ENCODE data around the gene PODXL2. TPM values are rescaled to one million over a fixed set of nuclear protein-coding genes. Genes with fewer than 3 reads are reported as not detected.
"Not testable (repeated sequence)": the region's sequence is repeated elsewhere in the genome, so short reads cannot be mapped to it uniquely, and the experiment has no call there.

The PODXL2 gene
- polyA plus RNA-seq, 1 experiment: 3.4 TPM

GRCh38 chr3:127598841-127599570 lies 30.0 kb upstream of the PODXL2 start:
- Histone ChIP-seq H3K4me3 (ENCODE audit: low read depth, low read length) (peak overlapping the region; percentile 58), H3K36me3 (ENCODE audit: control insufficient read depth, insufficient read depth, low read length) (no peaks in the 10 kb centered on the region), H3K27me3 (ENCODE audit: control insufficient read depth, insufficient read depth, low read length) (no peaks in the 10 kb centered on the region)
- ChIA-PET CTCF (interaction anchor here (0.6 to 1.6 kb wide), 3 partner anchors 9 to 24 kb away, joined by 3 to 6 read pairs (median 3); partner anchors contain the start of gene TPRA1), POLR2A (no interaction called here)
- no peak for TF ChIP-seq CTCF (IDR thresholded peaks at IDR 0.05; ENCODE audit: insufficient read depth, low read depth, low read length)
- DNase-seq (ENCODE audit: low read depth): no peak

DNA sequence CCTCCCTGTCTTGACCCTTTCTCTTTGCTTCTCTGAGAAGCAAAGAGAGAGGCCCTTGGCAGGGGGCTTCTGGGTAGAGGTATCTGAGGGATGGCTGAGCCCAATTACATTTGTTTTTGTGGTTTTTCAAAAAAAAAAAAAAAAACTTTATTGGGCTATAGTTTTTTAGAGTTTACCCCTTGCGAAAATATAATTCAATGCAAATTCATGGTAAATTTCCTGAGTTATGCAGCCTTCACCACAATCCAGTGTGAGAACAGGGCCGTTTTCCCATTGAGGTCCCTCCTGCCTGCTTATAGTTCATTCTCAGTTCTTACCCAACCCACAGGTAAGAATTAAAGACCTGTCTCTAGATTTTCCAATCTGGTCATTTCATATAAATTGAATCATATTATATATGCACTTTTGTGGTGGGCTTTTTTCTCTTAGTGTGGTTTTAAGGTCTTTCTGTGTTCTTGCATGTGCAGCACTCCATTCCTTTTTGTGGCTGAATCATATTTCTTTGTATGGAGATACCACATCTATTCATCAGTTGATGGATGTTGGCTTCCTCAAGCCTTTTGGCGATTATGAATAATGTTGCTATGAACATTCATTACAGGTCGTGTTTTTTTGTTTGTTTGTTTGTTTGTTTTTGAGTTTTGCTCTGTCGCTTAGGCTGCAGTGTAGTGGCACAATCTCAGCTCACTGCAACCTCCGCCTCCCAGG lies 28.1 kb upstream of the PODXL2 start:
- ChIA-PET CTCF (no interaction called here), POLR2A (no interaction called here)
- DNase-seq (ENCODE audit: low read depth): no peak
- Histone ChIP-seq H3K36me3 (ENCODE audit: control insufficient read depth, insufficient read depth, low read length) (peaks cover 4% of the 10 kb centered on the region; the same call in 1 of the 2 replicates), H3K27me3 (ENCODE audit: control insufficient read depth, insufficient read depth, low read length) (no peaks in the 10 kb centered on the region), H3K4me3 (ENCODE audit: low read depth, low read length) (no peak overlapping the region)
- TF ChIP-seq CTCF (IDR thresholded peaks at IDR 0.05; ENCODE audit: insufficient read depth, low read depth, low read length): no peak

GRCh38 chr3:127604035-127604434 lies 24.9 kb upstream of the PODXL2 start:
- POLR2A ChIA-PET: no interaction called here
- TF ChIP-seq CTCF (IDR thresholded peaks at IDR 0.05; ENCODE audit: insufficient read depth, low read depth, low read length): no peak
- peaks cover 7% of the 10 kb centered on the region for H3K36me3 ChIP-seq (ENCODE audit: control insufficient read depth, insufficient read depth, low read length)
- no peak overlapping the region for H3K4me3 ChIP-seq (ENCODE audit: low read depth, low read length)
- DNase-seq (ENCODE audit: low read depth): no peak
- CTCF ChIA-PET: interaction anchor here (1.1 kb wide), 1 partner anchor 29 kb away, joined by 3 read pairs; no protein-coding TSS in a partner anchor
- H3K27me3 ChIP-seq (ENCODE audit: control insufficient read depth, insufficient read depth, low read length): no peaks in the 10 kb centered on the region

DNA sequence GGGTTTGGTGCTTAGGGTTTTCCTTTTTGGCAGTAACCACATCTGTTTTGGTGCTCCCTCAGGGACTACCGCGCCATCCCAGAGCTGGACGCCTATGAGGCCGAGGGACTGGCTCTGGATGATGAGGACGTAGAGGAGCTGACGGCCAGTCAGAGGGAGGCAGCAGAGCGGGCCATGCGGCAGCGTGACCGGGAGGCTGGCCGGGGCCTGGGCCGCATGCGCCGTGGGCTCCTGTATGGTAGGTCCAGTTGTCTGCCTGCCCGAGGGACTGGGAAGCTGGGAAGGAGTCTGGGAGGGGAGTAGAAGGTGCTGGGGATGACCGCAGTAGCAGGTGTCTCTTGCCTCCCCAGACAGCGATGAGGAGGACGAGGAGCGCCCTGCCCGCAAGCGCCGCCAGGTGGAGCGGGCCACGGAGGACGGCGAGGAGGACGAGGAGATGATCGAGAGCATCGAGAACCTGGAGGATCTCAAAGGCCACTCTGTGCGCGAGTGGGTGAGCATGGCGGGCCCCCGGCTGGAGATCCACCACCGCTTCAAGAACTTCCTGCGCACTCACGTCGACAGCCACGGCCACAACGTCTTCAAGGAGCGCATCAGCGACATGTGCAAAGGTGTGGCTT lies 24.3 kb upstream of the PODXL2 start:
- TF ChIP-seq CTCF (IDR thresholded peaks at IDR 0.05; ENCODE audit: insufficient read depth, low read depth, low read length): no peak
- ChIA-PET CTCF (interaction anchor here (1.1 kb wide), 1 partner anchor 29 kb away, joined by 3 read pairs; no protein-coding TSS in a partner anchor), POLR2A (interaction anchor here (0.6 kb wide), 1 partner anchor 406 kb away, joined by 9 read pairs; no protein-coding TSS in a partner anchor)
- no peak overlapping the region for H3K4me3 ChIP-seq (ENCODE audit: low read depth, low read length)
- H3K36me3 ChIP-seq (ENCODE audit: control insufficient read depth, insufficient read depth, low read length): peaks cover 8% of the 10 kb centered on the region
- H3K27me3 ChIP-seq (ENCODE audit: control insufficient read depth, insufficient read depth, low read length): no peaks in the 10 kb centered on the region
- no peak for DNase-seq (ENCODE audit: low read depth)

DNA sequence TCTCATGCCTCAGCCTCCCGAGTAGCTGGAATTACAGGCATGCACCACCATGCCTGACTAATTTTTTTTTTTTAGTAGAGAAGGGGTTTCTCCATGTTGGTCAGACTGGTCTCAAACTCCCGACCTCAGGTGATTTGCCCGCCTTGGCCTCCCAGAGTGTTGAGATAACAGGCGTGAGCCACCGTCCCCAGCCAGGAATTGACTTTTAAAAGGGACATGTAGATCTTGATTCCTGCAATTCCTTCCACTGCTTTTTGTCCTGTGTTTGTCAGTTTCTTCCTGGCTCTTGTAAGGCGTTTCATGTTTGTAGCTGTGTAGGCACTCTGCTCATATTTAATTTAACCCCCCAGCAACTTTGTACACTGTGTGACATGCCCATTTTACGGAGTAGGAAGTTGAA lies 23.4 kb upstream of the PODXL2 start:
- H3K27me3 ChIP-seq (ENCODE audit: control insufficient read depth, insufficient read depth, low read length); H3K4me3 ChIP-seq (ENCODE audit: low read depth, low read length); H3K36me3 ChIP-seq (ENCODE audit: control insufficient read depth, insufficient read depth, low read length); POLR2A ChIA-PET; DNase-seq (ENCODE audit: low read depth): not testable (repeated sequence)
- CTCF ChIA-PET: interaction anchor here (0.8 kb wide), 1 partner anchor 10 kb away, joined by 3 read pairs; no protein-coding TSS in a partner anchor
